HT1080 (cell line): ENCODE data around the gene F2RL3. TPM values are rescaled to one million over a fixed set of nuclear protein-coding genes. Genes with fewer than 3 reads are reported as not detected.
"Not testable (repeated sequence)": the region's sequence is repeated elsewhere in the genome, so short reads cannot be mapped to it uniquely, and the experiment has no call there.

ENCODE experiments used
- DNase-seq: peaks from one replicate; pipeline ENCODE4 v3.0.0-alpha.2; 2015; ENCODE audit warnings: low read depth
- total RNA-seq: library from RNA; depleted of rRNA; stranded (reverse); fragments of >200 nt; shearing (Covaris generic); gene quantifications from 2 replicates; pipeline ENCODE4 v1.2.3, GENCODE V29; 2014

The F2RL3 gene
- total RNA-seq, 1 experiment from 2014 or later, result not detected

GRCh38 chr19:16874250-16874977, 14.4 kb upstream of the F2RL3 start:
- DNase-seq, result no peak

GRCh38 chr19:16874978-16875299, 13.9 kb upstream of the F2RL3 start:
- DNase-seq, result not testable (repeated sequence)

GRCh38 chr19:16875584-16876555, 12.9 kb upstream of the F2RL3 start:
- no peak for DNase-seq

GRCh38 chr19:16876904-16877361, 11.9 kb upstream of the F2RL3 start:
- DNase-seq, result peak; percentile 83

DNA sequence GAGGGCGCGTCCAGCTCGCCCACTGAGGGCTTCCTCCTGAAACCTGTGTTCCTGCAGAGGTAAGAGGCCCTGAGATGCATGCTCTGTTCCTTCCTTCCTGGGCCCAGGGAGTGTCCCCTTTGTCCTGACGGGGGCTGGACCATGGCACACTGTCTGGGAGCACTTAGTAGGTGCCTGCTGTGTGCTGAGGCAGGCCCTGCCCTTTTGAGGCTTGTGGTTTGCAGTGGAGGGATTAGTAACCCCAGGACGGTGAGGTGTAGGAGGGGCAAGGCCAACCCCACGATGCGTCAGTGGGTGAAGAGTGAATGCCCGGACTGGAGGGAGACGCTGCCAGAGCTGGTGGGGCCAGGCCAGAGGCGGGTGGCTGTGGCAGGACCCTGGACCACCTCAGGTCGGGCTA, 11.2 kb upstream of the F2RL3 start:
- no peak for DNase-seq

- no peak for DNase-seq
Measured at GRCh38 chr19:16878181-16878965, 10.4 kb upstream of the F2RL3 start.

- DNase-seq, result no peak
Measured at GRCh38 chr19:16880884-16881554, 7.8 kb upstream of the F2RL3 start.

GRCh38 chr19:16882146-16882545, 6.7 kb upstream of the F2RL3 start:
- DNase-seq, result no peak

GRCh38 chr19:16883522-16883921, 5.3 kb upstream of the F2RL3 start:
- no peak for DNase-seq

- no peak for DNase-seq
Measured at GRCh38 chr19:16885166-16885565, 3.6 kb upstream of the F2RL3 start.

DNA sequence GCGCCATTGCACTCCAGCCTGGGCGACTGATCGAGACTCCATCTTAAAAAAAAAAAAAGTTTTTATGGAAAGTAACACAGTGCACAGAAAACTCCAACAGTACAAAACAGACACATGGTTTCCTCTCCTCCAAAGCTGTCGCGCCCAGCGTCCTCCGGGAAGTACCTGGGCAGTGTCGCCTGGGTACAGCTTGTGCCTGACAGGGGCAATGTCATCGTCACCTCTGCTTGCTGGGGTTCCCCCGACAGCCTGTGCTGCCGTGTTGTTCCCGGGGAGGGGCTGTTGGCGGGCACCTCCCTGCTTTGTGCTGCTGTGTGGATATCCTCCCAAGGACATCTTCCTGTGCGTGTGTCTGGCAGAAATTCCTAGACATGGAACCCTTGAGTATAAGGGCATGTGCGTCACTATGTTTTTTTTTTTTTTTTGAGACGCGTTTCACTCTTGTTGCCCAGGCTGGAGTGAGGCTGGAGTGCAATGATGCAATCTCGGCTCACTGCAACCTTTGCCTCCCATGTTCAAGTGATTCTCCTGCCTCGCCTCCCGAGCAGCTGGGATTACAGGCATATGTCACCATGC, 2.4 kb upstream of the F2RL3 start:
- peak; percentile 46 for DNase-seq

DNA sequence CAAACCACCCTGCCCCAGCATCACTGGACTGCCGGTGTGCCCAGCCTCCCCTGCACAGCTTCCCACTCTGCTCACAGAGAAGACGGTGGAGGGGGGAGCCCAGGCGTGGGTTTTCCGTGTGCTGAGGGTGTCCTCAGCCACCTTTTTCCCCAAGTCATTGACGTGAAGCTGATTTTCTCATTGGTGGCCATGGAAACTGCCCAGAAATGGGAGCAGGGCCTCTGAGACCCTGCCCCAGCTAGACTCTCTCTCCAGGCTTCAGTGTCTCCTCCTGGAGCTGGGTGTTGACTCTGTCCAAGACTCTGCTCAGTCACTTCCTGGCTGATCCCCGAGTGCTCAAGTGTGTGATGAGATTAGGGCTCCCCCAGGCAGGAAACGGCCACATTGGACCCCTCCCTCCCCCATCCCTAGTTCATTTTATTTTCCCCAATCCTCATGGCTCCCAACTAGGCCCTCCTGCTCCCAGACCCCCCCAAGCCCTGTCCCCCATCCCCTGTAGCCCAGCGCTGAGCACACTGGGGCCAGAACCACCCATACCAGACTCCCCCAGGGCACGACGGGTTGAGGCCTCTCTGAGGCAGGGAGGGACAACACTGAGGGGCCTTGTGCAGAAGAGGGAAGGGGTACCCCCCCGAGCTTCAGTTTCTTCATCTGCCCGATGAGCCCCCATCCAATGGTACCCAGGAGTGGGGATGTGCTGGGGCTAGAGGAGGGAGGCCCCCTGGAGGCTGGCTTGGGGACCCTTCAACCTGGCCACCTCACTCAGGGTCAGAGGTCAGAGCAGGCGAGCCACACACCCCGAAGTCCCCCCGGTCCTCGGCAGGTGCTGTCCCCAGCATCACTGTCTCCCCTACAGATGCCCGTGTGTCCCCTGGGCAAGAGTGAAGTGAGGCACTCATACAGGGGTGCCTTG, 1.2 kb upstream of the F2RL3 start:
- no peak for DNase-seq

GRCh38 chr19:16889366-16889882, 625 bp downstream of the F2RL3 start:
- no peak for DNase-seq

GRCh38 chr19:16889883-16890460, 1.2 kb downstream of the F2RL3 start:
- DNase-seq, result no peak

- DNase-seq, result no peak
Measured at GRCh38 chr19:16890461-16891184, 1.8 kb downstream of the F2RL3 start.

GRCh38 chr19:16891696-16892382, 3.0 kb downstream of the F2RL3 start:
- no peak for DNase-seq

- no peak for DNase-seq
Measured at GRCh38 chr19:16892436-16892835, 3.6 kb downstream of the F2RL3 start.
